Left renal pelvis (tissue), 4 donors: Measurements from ENCODE around the gene RPS27L. TPM values are rescaled to one million over a fixed set of nuclear protein-coding genes. Genes with fewer than 3 reads are reported as not detected.

ENCODE experiments used
- DNase-seq, 4 donors: peaks; one replicate each; pipeline ENCODE4 v3.0.0-alpha.2; 2013; ENCODE audit warnings: low read depth in 4 of 4, low spot score in 3 of 4
- polyA plus RNA-seq, 4 donors: library from polyadenylated mRNA; unstranded; fragments of 120-200 nt; gene quantifications; one replicate each; pipeline ENCODE4 v1.2.1, GENCODE V29; 2013; ENCODE audit not compliant: insufficient read length in 4 of 4

Gene RPS27L
- polyA plus RNA-seq, 4 donors, result 74.4 to 107 (median 91.6) TPM

DNA sequence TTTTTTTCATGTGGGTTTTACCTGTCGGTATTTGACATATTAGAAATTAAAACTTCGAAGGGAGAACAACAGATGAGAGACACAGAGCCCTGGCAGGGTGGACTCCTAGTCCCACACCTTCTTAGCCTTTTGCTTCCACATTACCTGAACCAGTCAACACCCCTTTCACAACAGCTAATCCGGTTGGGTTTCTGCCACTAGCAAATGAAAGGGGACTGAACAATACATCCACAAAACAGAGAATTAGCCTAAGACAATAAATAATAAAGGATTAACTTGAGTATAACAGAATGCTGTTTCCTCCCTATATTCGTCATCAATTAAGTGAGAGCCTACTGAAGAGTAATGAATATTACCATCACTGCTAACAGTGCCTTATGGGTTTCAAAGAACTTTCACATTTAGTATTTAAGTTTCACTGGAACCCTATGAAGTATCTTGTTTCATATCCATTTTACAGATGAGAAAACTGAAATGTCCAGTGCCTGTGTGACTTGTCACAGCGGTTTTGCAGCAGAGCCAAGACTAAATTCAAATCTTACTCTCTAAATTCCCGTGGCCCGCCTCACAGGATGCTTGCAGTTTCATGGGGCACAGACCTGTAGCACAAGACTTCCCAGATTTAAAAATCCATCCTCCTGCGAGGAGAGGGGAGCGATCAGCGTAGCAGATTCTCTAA is 31.1 kb upstream of the RPS27L start:
- DNase-seq, result no peak

- no peak for DNase-seq
Observed at GRCh38 chr15:63187589-63188226, 30.4 kb upstream of the RPS27L start.

DNA sequence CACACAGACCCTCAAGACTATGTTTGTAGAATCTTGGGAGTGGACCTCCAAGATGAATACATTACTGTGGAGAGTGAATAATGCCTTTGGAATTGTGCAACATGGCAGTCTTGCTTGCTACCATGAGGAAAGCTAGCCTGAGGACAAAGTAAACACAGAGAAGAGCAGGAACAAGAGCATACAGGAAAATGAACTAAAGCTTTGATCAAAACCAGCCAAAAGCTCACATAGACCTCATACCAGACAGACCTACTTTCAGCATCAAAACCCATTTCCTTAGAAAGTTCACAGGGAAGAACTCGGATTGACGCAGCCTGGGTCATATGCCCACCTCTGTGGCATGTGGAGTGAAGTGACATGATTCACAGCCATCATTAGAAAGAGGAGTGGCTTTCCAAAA is 28.8 kb upstream of the RPS27L start:
- DNase-seq, result no peak

- DNase-seq, result no peak
Observed at GRCh38 chr15:63185206-63185605, 27.9 kb upstream of the RPS27L start.

- no peak for DNase-seq
Observed at GRCh38 chr15:63181648-63182047, 24.4 kb upstream of the RPS27L start.

DNA sequence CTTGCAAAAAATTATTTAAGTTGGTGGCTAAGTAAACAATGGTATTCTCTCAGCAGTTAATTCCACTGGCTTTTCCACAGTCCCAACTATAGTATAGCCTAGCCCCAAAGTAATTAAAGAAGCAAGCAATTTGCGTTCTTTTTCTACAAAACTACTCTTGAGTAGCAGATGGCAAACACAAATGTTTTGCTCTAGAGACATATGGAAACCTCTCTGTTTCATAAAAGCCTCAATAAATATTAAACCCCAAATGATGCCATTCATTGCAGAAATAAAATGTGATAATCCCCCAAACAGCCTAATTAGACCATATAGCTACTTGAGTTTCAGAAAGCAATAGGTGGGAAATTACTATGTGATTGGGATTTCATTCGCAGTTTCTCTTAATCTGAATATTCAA is 23.5 kb upstream of the RPS27L start:
- no peak for DNase-seq

GRCh38 chr15:63178034-63178433 is 20.8 kb upstream of the RPS27L start:
- no peak for DNase-seq

DNA sequence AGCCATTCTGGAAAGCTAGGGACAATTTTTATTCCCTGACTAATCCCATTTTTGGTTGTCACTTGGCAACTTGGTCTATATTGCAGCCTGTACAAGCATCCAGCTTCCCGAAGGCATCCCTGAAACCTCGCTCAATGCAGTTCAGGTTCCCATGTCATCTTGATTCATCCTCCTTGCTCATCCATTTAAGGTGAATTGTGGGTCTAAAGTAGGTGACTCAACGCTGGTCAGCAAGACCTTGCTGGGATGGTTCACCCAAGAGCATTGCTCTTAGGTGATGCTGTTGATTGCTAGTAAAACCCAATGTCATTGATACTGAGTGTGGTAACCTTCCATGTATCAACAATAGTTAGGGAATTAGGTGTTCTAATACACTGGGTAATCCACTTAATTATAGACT is 19.0 kb upstream of the RPS27L start:
- DNase-seq, result no peak

- DNase-seq, result no peak
Observed at GRCh38 chr15:63172851-63173451, 15.7 kb upstream of the RPS27L start.

GRCh38 chr15:63172376-63172775 is 15.1 kb upstream of the RPS27L start:
- DNase-seq, result no peak

DNA sequence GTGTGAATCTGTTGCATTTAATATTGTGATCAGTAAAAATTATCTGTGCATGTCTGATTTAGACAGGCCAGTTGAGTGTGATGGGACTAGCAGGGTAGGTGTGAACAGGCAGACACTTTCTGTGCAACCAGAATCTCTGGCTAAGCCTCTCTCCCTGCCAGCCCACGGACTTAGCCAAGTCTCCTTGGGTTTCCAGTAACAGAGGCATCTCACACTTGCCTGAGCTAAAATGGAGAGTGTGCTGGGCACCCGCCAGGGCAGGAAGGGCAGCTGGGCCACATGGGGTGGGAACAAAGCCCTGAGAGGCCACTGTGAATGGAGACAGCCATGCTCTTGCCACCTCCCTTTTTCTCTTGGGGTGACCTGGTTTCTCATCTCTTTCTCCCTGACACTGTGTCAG is 12.5 kb upstream of the RPS27L start:
- no peak for DNase-seq

DNA sequence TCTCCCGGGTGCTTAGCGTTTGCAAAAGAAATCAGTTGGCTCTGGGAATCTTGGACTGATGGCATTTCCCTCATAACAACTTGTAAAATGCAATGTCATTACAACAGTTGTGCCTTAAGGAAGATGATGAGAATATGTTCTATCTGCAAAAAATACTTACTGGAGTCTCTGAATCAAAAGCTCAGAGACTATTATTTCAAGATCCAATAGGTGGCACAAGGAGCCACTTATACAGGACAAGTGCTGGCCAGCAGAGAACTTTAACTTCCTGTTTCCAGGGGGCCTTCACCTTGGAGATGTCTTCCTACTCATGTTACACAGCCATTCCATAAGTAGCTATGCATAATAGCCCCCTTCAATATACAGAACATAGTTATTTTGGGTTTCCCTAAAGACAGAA is 8.9 kb upstream of the RPS27L start:
- DNase-seq, result no peak

DNA sequence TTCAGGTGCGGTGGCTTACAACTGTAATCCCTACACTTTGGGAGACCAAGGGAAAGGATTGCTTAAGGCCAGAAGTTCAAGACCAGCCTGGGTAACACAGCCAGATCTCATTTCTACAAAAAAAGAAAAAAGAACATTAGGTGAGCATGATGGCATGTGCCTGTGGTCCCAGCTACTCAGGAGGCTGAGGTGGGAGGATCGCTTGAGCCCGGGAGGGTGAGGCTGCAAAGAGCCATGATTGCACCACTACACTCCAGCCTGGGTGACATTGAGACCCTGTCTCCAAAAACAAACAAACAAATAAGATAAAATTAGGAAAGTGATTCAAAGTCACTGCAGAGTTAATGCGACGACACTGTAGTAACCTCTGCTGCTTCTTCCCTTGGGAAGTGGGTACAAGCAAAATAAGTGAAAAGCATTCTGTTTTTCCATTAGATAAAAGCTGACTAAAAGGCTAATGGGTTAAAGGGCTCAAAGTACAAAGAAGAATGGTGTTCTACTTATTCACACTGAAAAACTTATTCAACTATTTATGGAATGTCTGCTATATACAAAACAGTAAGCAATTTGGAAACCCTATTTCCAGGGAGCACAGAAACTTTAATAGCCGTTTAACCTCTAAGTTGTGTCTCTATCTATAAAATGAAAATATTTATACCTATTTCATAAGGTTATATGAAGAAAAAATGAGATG is 8.0 kb upstream of the RPS27L start:
- DNase-seq, result no peak

- no peak for DNase-seq
Observed at GRCh38 chr15:63163217-63163616, 5.9 kb upstream of the RPS27L start.

DNA sequence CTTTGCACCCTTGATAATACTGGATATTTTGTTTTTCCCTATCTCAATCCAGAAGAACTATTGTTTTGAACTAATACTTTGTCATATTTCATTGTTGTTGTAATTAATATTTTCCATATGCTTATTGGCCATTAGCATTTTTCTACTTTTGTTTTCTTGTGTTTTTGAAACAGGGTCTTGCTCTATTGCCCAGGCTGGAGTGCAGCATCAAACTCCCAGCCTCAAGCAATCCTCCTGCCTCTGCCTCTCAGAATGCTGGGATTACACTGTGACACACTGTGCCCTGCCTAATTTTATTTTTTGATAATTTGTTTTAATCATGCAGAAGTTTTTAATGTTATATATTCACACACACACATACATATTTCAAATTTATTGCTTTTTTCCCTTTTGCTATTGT is 3.4 kb upstream of the RPS27L start:
- DNase-seq, result no peak

GRCh38 chr15:63157891-63158431 is 684 bp upstream of the RPS27L start:
- peak; percentile 58 to 71 (median 58) for DNase-seq

DNA sequence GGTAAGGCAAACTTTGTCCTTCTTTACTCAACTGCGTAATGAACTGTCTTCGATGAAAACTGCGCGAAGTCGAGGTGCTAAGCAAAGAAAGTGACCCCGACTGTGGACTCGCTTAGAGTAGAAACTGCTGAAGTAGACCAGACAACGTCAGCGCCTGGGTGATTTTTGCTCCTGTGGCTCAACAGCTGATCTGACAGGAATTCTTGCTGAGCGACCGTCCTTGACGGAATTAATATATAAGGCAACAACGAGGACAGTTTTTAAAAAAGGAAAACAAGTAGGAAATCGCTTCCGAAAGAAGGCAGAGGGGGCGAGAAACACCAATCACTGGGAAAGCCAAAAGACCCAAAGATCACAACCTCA is 541 bp downstream of the RPS27L start:
- peak; percentile 35 to 52 (median 40) for DNase-seq

DNA sequence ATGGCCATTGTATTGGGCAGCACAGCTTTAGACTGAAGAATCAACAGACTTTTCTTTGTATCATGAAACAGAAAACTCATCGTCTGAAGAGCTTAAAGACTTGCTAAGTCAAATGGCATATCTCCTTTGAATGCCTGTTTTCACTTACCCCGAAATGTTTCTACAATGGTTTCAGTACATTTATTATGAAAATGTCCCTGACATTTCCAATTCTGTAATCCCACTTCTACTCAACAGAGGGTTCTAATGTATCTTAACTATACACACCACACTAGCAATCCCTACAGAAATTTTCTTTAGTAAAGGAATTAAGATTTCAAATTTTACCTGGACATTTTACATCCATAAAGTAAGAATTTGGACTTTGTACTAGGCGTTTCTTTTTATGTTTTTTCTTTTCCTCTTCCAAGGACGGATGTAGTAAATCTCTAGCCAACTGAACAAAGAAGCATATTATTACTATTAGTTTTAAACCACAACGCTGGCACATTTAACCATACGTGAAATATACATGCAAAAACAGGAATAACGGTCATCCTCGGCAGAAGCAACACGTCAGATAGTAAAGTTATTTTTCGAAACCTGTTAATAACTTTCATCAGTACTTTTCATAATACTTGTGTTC is 1.1 kb downstream of the RPS27L start:
- DNase-seq, result no peak

GRCh38 chr15:63155486-63155885 is 1.8 kb downstream of the RPS27L start:
- no peak for DNase-seq

GRCh38 chr15:63151665-63152064 is 5.6 kb downstream of the RPS27L start:
- DNase-seq, result no peak

- no peak for DNase-seq
Observed at GRCh38 chr15:63146684-63147083, 10.6 kb downstream of the RPS27L start.
